ENCODE results near the gene MXD1. TPM values are rescaled to one million over a fixed set of nuclear protein-coding genes. Genes with fewer than 3 reads are reported as not detected.
A peak's percentile ranks its signal among the peaks of the same experiment; 100 is the strongest.

The MXD1 gene
- total and polyA plus RNA-seq, 12 donors, result 1.7 to 12.1 (median 7.1) TPM

DNA sequence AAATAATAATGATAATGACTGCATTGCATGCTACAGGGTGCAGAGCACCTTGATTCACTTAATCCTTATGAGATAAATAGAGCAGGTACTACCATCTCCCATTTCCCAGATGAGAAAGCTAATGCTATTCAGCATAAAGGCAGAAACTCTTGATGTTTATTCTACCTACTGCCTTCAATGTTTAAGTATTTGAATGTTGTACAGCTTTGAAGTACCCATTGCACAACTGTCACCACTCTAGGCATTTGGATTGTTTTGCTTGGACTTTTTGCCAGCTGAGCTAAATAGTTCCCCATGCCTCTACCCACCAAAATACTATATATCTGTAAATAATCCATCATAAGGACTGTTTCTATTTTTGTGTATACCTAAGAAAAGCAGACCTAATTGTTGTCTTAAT, 7.7 kb upstream of the MXD1 start:
- no peak overlapping the region for H3K4me3 ChIP-seq
- TF ChIP-seq POLR2A (IDR thresholded peaks at IDR 0.05), result no peak
- TF ChIP-seq, protein P1, sequence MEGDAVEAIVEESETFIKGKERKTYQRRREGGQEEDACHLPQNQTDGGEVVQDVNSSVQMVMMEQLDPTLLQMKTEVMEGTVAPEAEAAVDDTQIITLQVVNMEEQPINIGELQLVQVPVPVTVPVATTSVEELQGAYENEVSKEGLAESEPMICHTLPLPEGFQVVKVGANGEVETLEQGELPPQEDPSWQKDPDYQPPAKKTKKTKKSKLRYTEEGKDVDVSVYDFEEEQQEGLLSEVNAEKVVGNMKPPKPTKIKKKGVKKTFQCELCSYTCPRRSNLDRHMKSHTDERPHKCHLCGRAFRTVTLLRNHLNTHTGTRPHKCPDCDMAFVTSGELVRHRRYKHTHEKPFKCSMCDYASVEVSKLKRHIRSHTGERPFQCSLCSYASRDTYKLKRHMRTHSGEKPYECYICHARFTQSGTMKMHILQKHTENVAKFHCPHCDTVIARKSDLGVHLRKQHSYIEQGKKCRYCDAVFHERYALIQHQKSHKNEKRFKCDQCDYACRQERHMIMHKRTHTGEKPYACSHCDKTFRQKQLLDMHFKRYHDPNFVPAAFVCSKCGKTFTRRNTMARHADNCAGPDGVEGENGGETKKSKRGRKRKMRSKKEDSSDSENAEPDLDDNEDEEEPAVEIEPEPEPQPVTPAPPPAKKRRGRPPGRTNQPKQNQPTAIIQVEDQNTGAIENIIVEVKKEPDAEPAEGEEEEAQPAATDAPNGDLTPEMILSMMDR (IDR thresholded peaks at IDR 0.05), result no peak

DNA sequence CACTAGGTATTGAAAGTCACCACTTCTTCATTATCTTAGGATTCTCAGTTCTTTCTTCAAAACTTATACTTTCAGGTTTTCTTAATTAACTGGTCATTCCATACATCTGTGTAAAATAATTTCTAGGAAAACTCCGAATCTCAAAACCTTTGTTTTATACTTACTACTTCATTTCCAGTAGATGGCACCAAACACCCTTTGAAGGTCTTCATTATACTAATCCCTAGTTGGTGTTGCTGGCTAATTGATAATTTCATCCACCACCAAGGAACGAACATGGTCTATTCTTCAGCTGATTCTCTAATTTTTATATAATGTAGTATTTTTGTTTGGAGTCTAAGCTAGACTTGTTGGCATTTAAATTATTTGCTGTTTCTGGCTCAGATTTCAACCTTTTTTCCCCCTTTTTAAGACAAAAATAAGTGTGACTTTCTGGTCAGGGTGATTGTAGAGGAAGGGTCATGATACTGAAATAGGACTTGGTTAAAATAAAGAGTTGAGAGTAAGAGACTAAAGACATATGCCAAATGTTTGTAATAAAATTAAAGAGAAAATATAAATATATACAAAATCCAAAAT, 2.8 kb upstream of the MXD1 start:
- peaks cover 0 to 35% of the 10 kb centered on the region in 2 donors for H3K36me3 ChIP-seq (replicated peaks in 1 of 2)
- intact Hi-C loops (cut with DNase I), result loop anchor here in 1 of 2 donors (10.0 kb wide), 2 partner anchors 153 to 233 kb away; no protein-coding TSS in a partner anchor
- no peak overlapping the region for H3K4me3 ChIP-seq
- DNase-seq, result no peak
- H3K27me3 ChIP-seq, result no peaks in the 10 kb centered on the region
- peak overlapping the region in 2 of 5 donors; percentile 3 to 99 for H3K27ac ChIP-seq
- TF ChIP-seq, protein P1 (IDR thresholded peaks at IDR 0.05), result peak; percentile 41 to 72 (median 64)
- TF ChIP-seq POLR2A (IDR thresholded peaks at IDR 0.05), result no peak
- WGBS, 4 donors, result 0 to 3% (median 2%) methylated on average over 2 of the region's 2 CpGs
- no peaks in the 10 kb centered on the region for H3K9me3 ChIP-seq (replicated peaks in 1 of 3)
- peaks cover 6 to 19% of the 10 kb centered on the region in 2 donors for H3K4me1 ChIP-seq (replicated peaks in 1 of 2)

More for the DNA sequence above, 7.7 kb upstream of the MXD1 start:
- Histone ChIP-seq H3K27ac (no peak overlapping the region), H3K9me3 (replicated peaks in 1 of 3) (no peaks in the 10 kb centered on the region), H3K27me3 (no peaks in the 10 kb centered on the region), H3K4me1 (replicated peaks in 1 of 2) (no peaks in the 10 kb centered on the region), H3K36me3 (replicated peaks in 1 of 2) (peaks cover 0 to 69% of the 10 kb centered on the region in 2 donors)
- intact Hi-C loops (cut with DNase I), result loop anchor here in 1 of 2 donors (5.0 kb wide), 1 partner anchor 245 kb away; no protein-coding TSS in a partner anchor
- no peak for DNase-seq

DNA sequence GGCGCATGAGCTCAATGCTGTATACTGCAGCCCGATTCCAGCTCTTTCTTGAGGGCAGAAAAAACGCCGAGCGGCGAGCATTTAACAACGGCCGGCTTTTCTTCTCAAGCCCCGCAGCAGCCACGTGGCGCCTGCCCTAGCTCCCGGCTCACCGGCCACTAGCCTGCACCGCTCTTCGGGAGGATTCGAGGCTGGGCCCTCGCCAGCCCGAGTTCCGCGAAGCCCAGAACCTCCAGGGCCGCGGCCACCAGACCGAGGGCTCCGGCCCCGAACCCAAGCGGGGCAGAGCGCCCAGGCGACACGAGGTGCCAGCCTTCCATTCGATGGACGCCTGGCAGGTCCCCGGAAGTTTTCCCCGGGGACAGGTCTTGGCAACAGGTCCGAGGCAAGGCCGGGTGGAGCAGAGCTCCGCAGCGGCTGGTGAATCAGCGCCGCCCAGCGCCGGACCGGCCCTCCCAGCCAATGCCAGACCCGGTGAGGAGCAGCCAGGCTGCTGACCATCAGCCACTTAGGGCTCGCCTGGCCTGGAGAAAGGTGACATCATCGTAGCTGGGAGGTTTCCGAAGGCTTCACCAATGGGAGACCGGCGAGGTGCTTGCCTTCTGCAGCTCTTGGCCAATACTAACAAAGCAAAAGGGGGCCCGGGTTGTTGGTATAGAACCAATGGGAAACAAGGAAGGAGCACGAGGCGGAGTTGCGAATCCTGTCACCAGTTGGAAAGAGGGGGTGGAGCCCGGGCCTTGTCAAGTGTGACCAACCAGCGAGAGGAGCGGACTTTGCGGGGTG, 552 bp upstream of the MXD1 start:
- H3K9me3 ChIP-seq (replicated peaks in 1 of 3), result no peaks in the 10 kb centered on the region
- H3K27me3 ChIP-seq, result no peaks in the 10 kb centered on the region
- peak overlapping the region in 3 of 4 donors; percentile 8 to 70 (median 47) for H3K4me3 ChIP-seq
- H3K4me1 ChIP-seq (replicated peaks in 1 of 2), result peaks cover 6 to 29% of the 10 kb centered on the region in 2 donors
- peak; percentile 78 to 79 for TF ChIP-seq POLR2A (IDR thresholded peaks at IDR 0.05)
- TF ChIP-seq, protein P1 (IDR thresholded peaks at IDR 0.05), result peak in 2 of 6 experiments; percentile 4 to 9
- peak; percentile 100 for DNase-seq
- 0 to 1% (median 0%) methylated on average over 19 to 56 of the region's 56 CpGs for WGBS, 4 donors
- intact Hi-C loops (cut with DNase I), result loop anchor here in 1 of 2 donors (10.0 kb wide), 2 partner anchors 150 to 230 kb away; no protein-coding TSS in a partner anchor
- peak overlapping the region; percentile 88 to 99 (median 95) for H3K27ac ChIP-seq
- peaks cover 0 to 14% of the 10 kb centered on the region in 2 donors for H3K36me3 ChIP-seq (replicated peaks in 1 of 2)

DNA sequence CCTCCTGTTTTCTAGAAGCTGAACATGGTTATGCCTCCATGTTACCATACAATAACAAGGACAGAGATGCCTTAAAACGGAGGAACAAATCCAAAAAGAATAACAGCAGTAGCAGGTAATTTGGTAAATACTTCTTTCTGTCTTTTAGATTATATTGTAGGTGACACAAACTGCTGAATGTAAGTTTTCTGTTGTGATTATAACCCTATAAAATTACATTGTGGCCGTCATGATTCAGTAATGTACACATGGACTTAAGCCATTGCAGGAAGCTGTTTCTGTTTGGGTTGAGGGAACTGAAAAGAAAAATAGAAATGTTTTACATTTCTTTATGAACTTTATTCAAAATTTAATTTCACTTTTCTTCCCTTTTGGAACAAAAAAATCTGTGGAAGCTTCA, 1.2 kb downstream of the MXD1 start:
- Histone ChIP-seq H3K27me3 (no peaks in the 10 kb centered on the region), H3K4me3 (peak overlapping the region in 1 of 4 donors; percentile 69), H3K9me3 (replicated peaks in 1 of 3) (no peaks in the 10 kb centered on the region), H3K4me1 (replicated peaks in 1 of 2) (peaks cover 6 to 29% of the 10 kb centered on the region in 2 donors), H3K36me3 (replicated peaks in 1 of 2) (peaks cover 0 to 8% of the 10 kb centered on the region in 2 donors), H3K27ac (peak overlapping the region in 2 of 5 donors; percentile 87 to 90)
- TF ChIP-seq, protein P1 (IDR thresholded peaks at IDR 0.05), result no peak
- no peak for TF ChIP-seq POLR2A (IDR thresholded peaks at IDR 0.05)
- no peak for DNase-seq
- WGBS, 4 donors, result 40 to 52% (median 49%) methylated on average over 2 of the region's 2 CpGs
- intact Hi-C loops (cut with DNase I), result loop anchor here (5.0 to 10.0 kb wide), 4 partner anchors 149 to 231 kb away; no protein-coding TSS in a partner anchor
